ENCODE measurements around the gene DIAPH2. TPM values are rescaled to one million over a fixed set of nuclear protein-coding genes. Genes with fewer than 3 reads are reported as not detected.

Gene DIAPH2
- total RNA-seq, 5 donors from 2014 or later (not counting 1 experiment from before 2014, with no cell fraction given), result 8.4 to 15.3 (median 10.8) TPM

DNA sequence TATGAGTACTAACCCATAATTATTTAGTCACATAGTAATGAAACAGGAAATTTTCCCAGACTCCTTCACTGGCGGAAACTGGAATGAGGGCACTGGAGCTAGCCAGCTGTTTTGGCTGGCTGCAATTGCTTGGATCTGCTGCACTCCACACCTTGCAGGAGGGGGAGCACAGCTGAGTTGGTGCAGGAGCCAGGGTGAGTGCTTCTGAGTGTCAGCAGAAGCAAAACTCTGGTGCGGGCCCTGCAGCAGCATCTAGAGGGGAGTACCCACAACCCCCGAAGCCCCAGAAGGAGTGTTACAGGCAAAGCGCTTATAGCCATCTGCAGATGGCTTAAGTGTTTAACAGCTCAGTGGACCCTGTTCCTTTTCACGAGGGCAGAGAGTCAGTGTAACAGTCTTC, 295.1 kb downstream of the DIAPH2 start:
- no peak for DNase-seq
- Mint-ChIP-seq H3K27me3 (no peaks in the 10 kb centered on the region), H3K36me3 (peaks cover 3% of the 10 kb centered on the region), H3K27ac (no peak overlapping the region), H3K4me3 (no peak overlapping the region), H3K9me3 (no peaks in the 10 kb centered on the region), H3K4me1 (no peaks in the 10 kb centered on the region)
- no peaks in the 10 kb centered on the region for H3K4me1 ChIP-seq (ENCODE audit: control insufficient read depth in 1 of 2, extremely low read depth in 1 of 2, insufficient read depth in 2 of 2, low read length in 2 of 2)
- H3K27me3 ChIP-seq (replicated peaks in 1 of 2; ENCODE audit: control insufficient read depth in 2 of 2, extremely low read depth in 1 of 2, insufficient read depth in 2 of 2, low read length in 1 of 2), result no peaks in the 10 kb centered on the region
- H3K27ac ChIP-seq (ENCODE audit: low read length), result no peak overlapping the region
- H3K4me3 ChIP-seq (ENCODE audit: control insufficient read depth in 1 of 2, extremely low read depth in 1 of 2, low read length in 1 of 2), result no peak overlapping the region
- CTCF ChIA-PET, result no interaction called here
- no peaks in the 10 kb centered on the region for H3K9me3 ChIP-seq
- H3K36me3 ChIP-seq (ENCODE audit: control insufficient read depth in 2 of 2, extremely low read depth in 1 of 2, insufficient read depth in 1 of 2, low read length in 1 of 2), result no peaks in the 10 kb centered on the region
- ATAC-seq (replicated peaks in 1 of 4), result no peak
- POLR2A ChIA-PET, result no interaction called here
- 89% methylated on average over 3 of the region's 5 CpGs for WGBS (ENCODE audit: insufficient coverage)

- no CpG with 5 or more reads among the region's 1 CpG for WGBS (ENCODE audit: insufficient coverage)
- Mint-ChIP-seq H3K9me3 (no peaks in the 10 kb centered on the region), H3K4me3 (no peak overlapping the region), H3K4me1 (no peaks in the 10 kb centered on the region), H3K27ac (no peak overlapping the region), H3K36me3 (peaks cover 3% of the 10 kb centered on the region), H3K27me3 (no peaks in the 10 kb centered on the region)
- ATAC-seq (replicated peaks in 1 of 4) (no peak), DNase-seq (no peak)
- ChIA-PET POLR2A (no interaction called here), CTCF (no interaction called here)
- no peaks in the 10 kb centered on the region for H3K4me1 ChIP-seq (ENCODE audit: control insufficient read depth in 1 of 2, extremely low read depth in 1 of 2, insufficient read depth in 2 of 2, low read length in 2 of 2)
- H3K36me3 ChIP-seq (ENCODE audit: control insufficient read depth in 2 of 2, extremely low read depth in 1 of 2, insufficient read depth in 1 of 2, low read length in 1 of 2), result no peaks in the 10 kb centered on the region
- H3K4me3 ChIP-seq (ENCODE audit: control insufficient read depth in 1 of 2, extremely low read depth in 1 of 2, low read length in 1 of 2), result no peak overlapping the region
- H3K9me3 ChIP-seq, result no peaks in the 10 kb centered on the region
- H3K27ac ChIP-seq (ENCODE audit: low read length), result no peak overlapping the region
- H3K27me3 ChIP-seq (replicated peaks in 1 of 2; ENCODE audit: control insufficient read depth in 2 of 2, extremely low read depth in 1 of 2, insufficient read depth in 2 of 2, low read length in 1 of 2), result no peaks in the 10 kb centered on the region
Measured at GRCh38 chrX:96982161-96982560, 297.5 kb downstream of the DIAPH2 start.

DNA sequence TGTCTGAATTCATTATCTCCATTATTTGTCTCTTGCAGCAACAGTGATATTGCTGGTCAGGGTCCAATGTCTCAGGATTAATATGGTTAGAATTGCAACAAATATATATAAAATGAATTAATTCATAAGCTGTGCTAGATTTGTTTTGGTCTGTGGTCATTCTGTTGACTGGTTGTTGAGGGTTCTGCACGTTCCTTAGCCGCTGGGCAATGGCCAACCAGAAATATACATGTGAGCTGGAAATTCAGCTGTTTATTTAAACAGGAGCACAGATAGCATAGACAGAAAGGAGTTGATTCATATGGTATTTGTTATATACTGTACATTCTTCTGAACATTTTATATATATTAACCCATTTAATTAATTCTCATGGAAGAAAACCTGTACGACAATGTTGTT, 299.9 kb downstream of the DIAPH2 start:
- CTCF ChIA-PET, result no interaction called here
- no peaks in the 10 kb centered on the region for H3K36me3 ChIP-seq (ENCODE audit: control insufficient read depth in 2 of 2, extremely low read depth in 1 of 2, insufficient read depth in 1 of 2, low read length in 1 of 2)
- no peak overlapping the region for H3K4me3 ChIP-seq (ENCODE audit: control insufficient read depth in 1 of 2, extremely low read depth in 1 of 2, low read length in 1 of 2)
- no peak overlapping the region for H3K4me3 Mint-ChIP-seq
- H3K4me1 Mint-ChIP-seq, result no peaks in the 10 kb centered on the region
- ATAC-seq (replicated peaks in 1 of 4) (no peak), DNase-seq (no peak)
- no peaks in the 10 kb centered on the region for H3K4me1 ChIP-seq (ENCODE audit: control insufficient read depth in 1 of 2, extremely low read depth in 1 of 2, insufficient read depth in 2 of 2, low read length in 2 of 2)
- H3K27me3 Mint-ChIP-seq, result no peaks in the 10 kb centered on the region
- no peak overlapping the region for H3K27ac Mint-ChIP-seq
- no peaks in the 10 kb centered on the region for H3K9me3 ChIP-seq
- H3K27me3 ChIP-seq (replicated peaks in 1 of 2; ENCODE audit: control insufficient read depth in 2 of 2, extremely low read depth in 1 of 2, insufficient read depth in 2 of 2, low read length in 1 of 2), result no peaks in the 10 kb centered on the region
- H3K9me3 Mint-ChIP-seq, result no peaks in the 10 kb centered on the region
- POLR2A ChIA-PET, result no interaction called here
- H3K27ac ChIP-seq (ENCODE audit: low read length), result no peak overlapping the region
- no CpG with 5 or more reads among the region's 3 CpGs for WGBS (ENCODE audit: insufficient coverage)
- H3K36me3 Mint-ChIP-seq, result no peaks in the 10 kb centered on the region

GRCh38 chrX:96985046-96985445, 300.4 kb downstream of the DIAPH2 start:
- Mint-ChIP-seq H3K4me3 (no peak overlapping the region), H3K9me3 (no peaks in the 10 kb centered on the region), H3K27ac (no peak overlapping the region), H3K27me3 (no peaks in the 10 kb centered on the region), H3K36me3 (no peaks in the 10 kb centered on the region), H3K4me1 (no peaks in the 10 kb centered on the region)
- no peak overlapping the region for H3K27ac ChIP-seq (ENCODE audit: low read length)
- H3K4me3 ChIP-seq (ENCODE audit: control insufficient read depth in 1 of 2, extremely low read depth in 1 of 2, low read length in 1 of 2), result no peak overlapping the region
- DNase-seq (no peak), ATAC-seq (replicated peaks in 1 of 4) (no peak)
- no peaks in the 10 kb centered on the region for H3K4me1 ChIP-seq (ENCODE audit: control insufficient read depth in 1 of 2, extremely low read depth in 1 of 2, insufficient read depth in 2 of 2, low read length in 2 of 2)
- no peaks in the 10 kb centered on the region for H3K9me3 ChIP-seq
- POLR2A ChIA-PET, result no interaction called here
- H3K36me3 ChIP-seq (ENCODE audit: control insufficient read depth in 2 of 2, extremely low read depth in 1 of 2, insufficient read depth in 1 of 2, low read length in 1 of 2), result no peaks in the 10 kb centered on the region
- no CpG with 5 or more reads among the region's 2 CpGs for WGBS (ENCODE audit: insufficient coverage)
- CTCF ChIA-PET, result no interaction called here
- no peaks in the 10 kb centered on the region for H3K27me3 ChIP-seq (replicated peaks in 1 of 2; ENCODE audit: control insufficient read depth in 2 of 2, extremely low read depth in 1 of 2, insufficient read depth in 2 of 2, low read length in 1 of 2)

- Histone ChIP-seq H3K4me1 (ENCODE audit: control insufficient read depth in 1 of 2, extremely low read depth in 1 of 2, insufficient read depth in 2 of 2, low read length in 2 of 2) (no peaks in the 10 kb centered on the region), H3K36me3 (ENCODE audit: control insufficient read depth in 2 of 2, extremely low read depth in 1 of 2, insufficient read depth in 1 of 2, low read length in 1 of 2) (no peaks in the 10 kb centered on the region), H3K27ac (ENCODE audit: low read length) (no peak overlapping the region), H3K27me3 (replicated peaks in 1 of 2; ENCODE audit: control insufficient read depth in 2 of 2, extremely low read depth in 1 of 2, insufficient read depth in 2 of 2, low read length in 1 of 2) (no peaks in the 10 kb centered on the region), H3K9me3 (no peaks in the 10 kb centered on the region), H3K4me3 (ENCODE audit: control insufficient read depth in 1 of 2, extremely low read depth in 1 of 2, low read length in 1 of 2) (no peak overlapping the region)
- no peaks in the 10 kb centered on the region for H3K9me3 Mint-ChIP-seq
- no peaks in the 10 kb centered on the region for H3K4me1 Mint-ChIP-seq
- DNase-seq, result no peak
- no peak overlapping the region for H3K27ac Mint-ChIP-seq
- ATAC-seq (replicated peaks in 1 of 4), result no peak
- H3K27me3 Mint-ChIP-seq, result no peaks in the 10 kb centered on the region
- peaks cover 4% of the 10 kb centered on the region for H3K36me3 Mint-ChIP-seq
- ChIA-PET CTCF (no interaction called here), POLR2A (no interaction called here)
- no peak overlapping the region for H3K4me3 Mint-ChIP-seq
- WGBS (ENCODE audit: insufficient coverage), result no CpG with 5 or more reads among the region's 1 CpG
Measured at GRCh38 chrX:96987228-96987627, 302.6 kb downstream of the DIAPH2 start.

DNA sequence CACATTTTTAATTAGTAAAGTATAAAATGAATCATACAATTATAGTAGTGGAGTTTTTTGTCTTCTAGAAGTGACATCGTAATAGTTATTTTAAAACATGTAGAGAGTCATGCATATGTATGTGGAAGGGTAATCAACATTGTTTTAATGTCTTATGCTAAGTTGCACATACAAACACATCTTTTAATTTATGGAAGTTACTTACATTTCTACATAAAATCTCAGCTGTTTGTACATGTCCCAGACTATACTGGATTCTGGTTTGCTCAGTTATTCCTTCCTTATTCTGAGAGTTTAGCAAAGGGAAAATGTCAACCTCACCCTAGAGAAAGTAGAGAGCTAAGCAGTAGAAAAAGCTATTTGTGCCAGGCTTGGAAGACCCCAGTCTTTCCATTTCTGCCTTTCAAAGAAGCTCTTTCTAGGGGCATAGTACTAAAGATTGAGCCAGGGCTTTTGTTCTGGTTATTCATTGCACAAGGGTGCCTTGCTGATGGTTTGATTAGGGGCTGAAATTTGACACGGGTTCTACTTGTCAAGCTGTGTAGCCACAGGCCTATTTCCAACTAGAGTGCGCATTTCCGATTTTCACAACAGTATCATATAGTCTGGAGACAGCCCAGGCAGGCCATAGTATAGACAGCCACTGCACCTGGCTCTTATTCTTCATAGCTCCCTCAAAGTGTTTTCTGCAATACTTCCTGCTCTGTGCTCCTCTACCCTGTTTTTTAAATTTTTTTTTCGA, 305.4 kb downstream of the DIAPH2 start:
- no peak overlapping the region for H3K27ac Mint-ChIP-seq
- H3K27me3 ChIP-seq (replicated peaks in 1 of 2; ENCODE audit: control insufficient read depth in 2 of 2, extremely low read depth in 1 of 2, insufficient read depth in 2 of 2, low read length in 1 of 2), result no peaks in the 10 kb centered on the region
- H3K4me3 Mint-ChIP-seq, result no peak overlapping the region
- POLR2A ChIA-PET, result no interaction called here
- ATAC-seq (replicated peaks in 1 of 4), result no peak
- H3K27ac ChIP-seq (ENCODE audit: low read length), result no peak overlapping the region
- WGBS (ENCODE audit: insufficient coverage), result 100% methylated on average over 2 of the region's 5 CpGs
- H3K27me3 Mint-ChIP-seq, result no peaks in the 10 kb centered on the region
- H3K4me3 ChIP-seq (ENCODE audit: control insufficient read depth in 1 of 2, extremely low read depth in 1 of 2, low read length in 1 of 2), result no peak overlapping the region
- no peaks in the 10 kb centered on the region for H3K9me3 ChIP-seq
- CTCF ChIA-PET, result no interaction called here
- no peak for DNase-seq
- peaks cover 4% of the 10 kb centered on the region for H3K36me3 Mint-ChIP-seq
- no peaks in the 10 kb centered on the region for H3K4me1 ChIP-seq (ENCODE audit: control insufficient read depth in 1 of 2, extremely low read depth in 1 of 2, insufficient read depth in 2 of 2, low read length in 2 of 2)
- no peaks in the 10 kb centered on the region for H3K36me3 ChIP-seq (ENCODE audit: control insufficient read depth in 2 of 2, extremely low read depth in 1 of 2, insufficient read depth in 1 of 2, low read length in 1 of 2)
- peaks cover 0 to 2% (median 0%) of the 10 kb centered on the region in 3 donors for H3K4me1 Mint-ChIP-seq
- no peaks in the 10 kb centered on the region for H3K9me3 Mint-ChIP-seq

- ATAC-seq (replicated peaks in 1 of 4) (no peak), DNase-seq (no peak)
- Mint-ChIP-seq H3K4me1 (peaks cover 0 to 2% (median 0%) of the 10 kb centered on the region in 3 donors), H3K27ac (no peak overlapping the region), H3K36me3 (peaks cover 4% of the 10 kb centered on the region), H3K4me3 (no peak overlapping the region), H3K9me3 (no peaks in the 10 kb centered on the region), H3K27me3 (no peaks in the 10 kb centered on the region)
- no peaks in the 10 kb centered on the region for H3K9me3 ChIP-seq
- H3K4me3 ChIP-seq (ENCODE audit: control insufficient read depth in 1 of 2, extremely low read depth in 1 of 2, low read length in 1 of 2), result no peak overlapping the region
- H3K27me3 ChIP-seq (replicated peaks in 1 of 2; ENCODE audit: control insufficient read depth in 2 of 2, extremely low read depth in 1 of 2, insufficient read depth in 2 of 2, low read length in 1 of 2), result no peaks in the 10 kb centered on the region
- no peaks in the 10 kb centered on the region for H3K4me1 ChIP-seq (ENCODE audit: control insufficient read depth in 1 of 2, extremely low read depth in 1 of 2, insufficient read depth in 2 of 2, low read length in 2 of 2)
- 100% methylated on average over 1 of the region's 2 CpGs for WGBS (ENCODE audit: insufficient coverage)
- ChIA-PET CTCF (no interaction called here), POLR2A (no interaction called here)
- no peaks in the 10 kb centered on the region for H3K36me3 ChIP-seq (ENCODE audit: control insufficient read depth in 2 of 2, extremely low read depth in 1 of 2, insufficient read depth in 1 of 2, low read length in 1 of 2)
- no peak overlapping the region for H3K27ac ChIP-seq (ENCODE audit: low read length)
Measured at GRCh38 chrX:96994093-96994492, 309.5 kb downstream of the DIAPH2 start.
